ENCODE data around the gene ZNF423. TPM values are rescaled to one million over a fixed set of nuclear protein-coding genes. Genes with fewer than 3 reads are reported as not detected.

Gene ZNF423
- total and polyA plus RNA-seq, 4 donors, result 1.1 to 14.8 (median 3.3) TPM

DNA sequence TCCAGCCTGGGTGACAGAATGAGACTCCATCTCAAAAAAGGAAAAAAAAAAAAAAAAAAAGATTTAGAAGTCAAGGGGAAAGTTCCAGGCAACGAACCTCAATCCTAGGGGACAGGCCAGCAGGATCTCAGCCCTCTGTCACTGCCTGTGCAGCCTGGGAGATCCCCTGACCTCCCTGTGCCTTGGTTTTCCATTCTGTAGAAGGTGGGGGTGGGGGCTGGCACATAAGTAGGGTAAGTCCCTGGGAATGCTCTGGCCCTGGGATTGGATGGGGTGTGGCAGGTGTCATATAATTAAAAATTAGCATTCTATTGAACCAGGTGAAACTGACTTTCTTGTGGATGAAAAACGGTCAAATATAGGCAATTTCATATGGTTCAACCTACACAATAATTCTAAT is 391.8 kb downstream of the ZNF423 start:
- Histone ChIP-seq H3K27ac (ENCODE audit: low read depth in 1 of 2, low read length in 1 of 2) (no peak overlapping the region), H3K27me3 (ENCODE audit: control insufficient read depth in 3 of 3, insufficient read depth in 3 of 3, low read length in 2 of 3) (peaks cover 0 to 17% (median 8%) of the 10 kb centered on the region in 3 donors), H3K9ac (ENCODE audit: insufficient read depth in 1 of 2, low read length in 2 of 2) (no peak overlapping the region), H3K4me3 (no peak overlapping the region), H3K9me3 (ENCODE audit: control insufficient read depth in 4 of 4, insufficient read depth in 3 of 4, low read length in 3 of 4) (no peaks in the 10 kb centered on the region), H3K4me1 (ENCODE audit: control insufficient read depth in 5 of 5, insufficient read depth in 5 of 5, low read length in 5 of 5) (peaks cover 0 to 6% (median 0%) of the 10 kb centered on the region in 5 donors), H3K36me3 (ENCODE audit: control insufficient read depth in 4 of 4, insufficient read depth in 4 of 4, low read length in 4 of 4) (no peaks in the 10 kb centered on the region)
- no peak for DNase-seq
- TF ChIP-seq, protein P1, sequence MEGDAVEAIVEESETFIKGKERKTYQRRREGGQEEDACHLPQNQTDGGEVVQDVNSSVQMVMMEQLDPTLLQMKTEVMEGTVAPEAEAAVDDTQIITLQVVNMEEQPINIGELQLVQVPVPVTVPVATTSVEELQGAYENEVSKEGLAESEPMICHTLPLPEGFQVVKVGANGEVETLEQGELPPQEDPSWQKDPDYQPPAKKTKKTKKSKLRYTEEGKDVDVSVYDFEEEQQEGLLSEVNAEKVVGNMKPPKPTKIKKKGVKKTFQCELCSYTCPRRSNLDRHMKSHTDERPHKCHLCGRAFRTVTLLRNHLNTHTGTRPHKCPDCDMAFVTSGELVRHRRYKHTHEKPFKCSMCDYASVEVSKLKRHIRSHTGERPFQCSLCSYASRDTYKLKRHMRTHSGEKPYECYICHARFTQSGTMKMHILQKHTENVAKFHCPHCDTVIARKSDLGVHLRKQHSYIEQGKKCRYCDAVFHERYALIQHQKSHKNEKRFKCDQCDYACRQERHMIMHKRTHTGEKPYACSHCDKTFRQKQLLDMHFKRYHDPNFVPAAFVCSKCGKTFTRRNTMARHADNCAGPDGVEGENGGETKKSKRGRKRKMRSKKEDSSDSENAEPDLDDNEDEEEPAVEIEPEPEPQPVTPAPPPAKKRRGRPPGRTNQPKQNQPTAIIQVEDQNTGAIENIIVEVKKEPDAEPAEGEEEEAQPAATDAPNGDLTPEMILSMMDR (IDR thresholded peaks at IDR 0.05; ENCODE audit: control extremely low read depth, extremely low read depth), result no peak
- ATAC-seq (ENCODE audit: insufficient read depth, low FRiP score), result no peak
- 87 to 94% methylated on average over 2 of the region's 2 CpGs for WGBS, 2 donors

DNA sequence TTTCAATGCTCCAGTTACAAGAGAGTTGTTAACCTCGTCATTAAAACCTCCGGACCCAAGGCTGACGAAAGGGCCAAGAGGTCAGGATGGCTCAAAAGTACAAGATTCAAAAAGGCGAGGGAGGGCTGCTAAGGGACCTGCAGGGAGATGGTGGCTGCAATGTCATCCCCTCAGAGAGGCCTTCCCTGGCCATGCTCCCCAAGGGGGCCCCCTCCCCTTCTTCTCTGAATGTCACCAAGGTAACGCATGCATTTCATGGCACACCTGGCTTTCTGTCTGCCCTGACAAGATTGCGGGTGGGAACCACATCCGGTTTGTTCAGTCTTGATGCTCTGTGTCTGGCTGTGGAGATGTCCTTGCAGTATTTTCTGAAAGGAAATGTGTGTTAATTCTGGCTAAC is 392.4 kb downstream of the ZNF423 start:
- no peak overlapping the region for H3K4me3 ChIP-seq
- DNase-seq, result no peak
- no peak overlapping the region for H3K9ac ChIP-seq (ENCODE audit: insufficient read depth in 1 of 2, low read length in 2 of 2)
- H3K36me3 ChIP-seq (ENCODE audit: control insufficient read depth in 4 of 4, insufficient read depth in 4 of 4, low read length in 4 of 4), result no peaks in the 10 kb centered on the region
- H3K27ac ChIP-seq (ENCODE audit: low read depth in 1 of 2, low read length in 1 of 2), result no peak overlapping the region
- WGBS, 2 donors, result 70 to 72% methylated on average over 7 of the region's 7 CpGs
- H3K9me3 ChIP-seq (ENCODE audit: control insufficient read depth in 4 of 4, insufficient read depth in 3 of 4, low read length in 3 of 4), result no peaks in the 10 kb centered on the region
- ATAC-seq (ENCODE audit: insufficient read depth, low FRiP score), result no peak
- H3K4me1 ChIP-seq (ENCODE audit: control insufficient read depth in 5 of 5, insufficient read depth in 5 of 5, low read length in 5 of 5), result peaks cover 0 to 6% (median 0%) of the 10 kb centered on the region in 5 donors
- TF ChIP-seq, protein P1 (IDR thresholded peaks at IDR 0.05; ENCODE audit: control extremely low read depth, extremely low read depth), result no peak
- peaks cover 0 to 17% (median 8%) of the 10 kb centered on the region in 3 donors for H3K27me3 ChIP-seq (ENCODE audit: control insufficient read depth in 3 of 3, insufficient read depth in 3 of 3, low read length in 2 of 3)

DNA sequence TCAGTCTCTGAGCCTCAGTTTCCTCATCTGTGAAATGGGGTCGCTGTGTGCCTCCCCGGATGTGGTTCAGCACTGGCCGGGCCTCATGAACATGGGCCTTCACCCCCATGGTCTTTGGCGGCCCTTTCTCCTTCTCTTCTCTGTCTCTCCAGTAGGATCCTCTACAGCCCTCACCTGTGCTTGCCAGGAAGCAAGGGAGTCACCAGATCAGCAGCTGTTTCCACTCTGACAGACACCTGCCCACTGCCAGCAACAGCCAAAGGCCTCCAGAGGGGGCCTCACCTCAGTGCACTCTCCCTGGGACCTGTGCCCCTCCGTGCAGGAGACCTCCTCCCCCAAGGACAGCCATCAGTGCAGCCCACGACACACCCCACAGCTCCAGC is 392.9 kb downstream of the ZNF423 start:
- Histone ChIP-seq H3K27ac (ENCODE audit: low read depth in 1 of 2, low read length in 1 of 2) (no peak overlapping the region), H3K27me3 (ENCODE audit: control insufficient read depth in 3 of 3, insufficient read depth in 3 of 3, low read length in 2 of 3) (peaks cover 0 to 17% (median 8%) of the 10 kb centered on the region in 3 donors), H3K9me3 (ENCODE audit: control insufficient read depth in 4 of 4, insufficient read depth in 3 of 4, low read length in 3 of 4) (no peaks in the 10 kb centered on the region), H3K36me3 (ENCODE audit: control insufficient read depth in 4 of 4, insufficient read depth in 4 of 4, low read length in 4 of 4) (no peaks in the 10 kb centered on the region), H3K9ac (ENCODE audit: insufficient read depth in 1 of 2, low read length in 2 of 2) (no peak overlapping the region), H3K4me1 (ENCODE audit: control insufficient read depth in 5 of 5, insufficient read depth in 5 of 5, low read length in 5 of 5) (peaks cover 0 to 6% (median 0%) of the 10 kb centered on the region in 5 donors), H3K4me3 (no peak overlapping the region)
- DNase-seq (peak in 1 of 3 donors; percentile 44), ATAC-seq (ENCODE audit: insufficient read depth, low FRiP score) (no peak)
- TF ChIP-seq, protein P1 (IDR thresholded peaks at IDR 0.05; ENCODE audit: control extremely low read depth, extremely low read depth), result no peak
- WGBS, 2 donors, result 83 to 86% methylated on average over 6 of the region's 6 CpGs

All from lung (tissue), 12 donors.